Activated CD4-positive, CD25-positive, alpha-beta regulatory T cell treated with anti-CD3 and anti-CD28 coated beads, Interleukin-2, amount 50 U/mL, for 16 hours (primary cell): ENCODE measurements around the gene TRAPPC6A.

Experiments used
- DNase-seq: peaks from one replicate; pipeline ENCODE4 v3.0.0-alpha.2; 2020; ENCODE audit warnings: low read depth, low spot score

The TRAPPC6A gene, protein sequence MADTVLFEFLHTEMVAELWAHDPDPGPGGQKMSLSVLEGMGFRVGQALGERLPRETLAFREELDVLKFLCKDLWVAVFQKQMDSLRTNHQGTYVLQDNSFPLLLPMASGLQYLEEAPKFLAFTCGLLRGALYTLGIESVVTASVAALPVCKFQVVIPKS

DNA sequence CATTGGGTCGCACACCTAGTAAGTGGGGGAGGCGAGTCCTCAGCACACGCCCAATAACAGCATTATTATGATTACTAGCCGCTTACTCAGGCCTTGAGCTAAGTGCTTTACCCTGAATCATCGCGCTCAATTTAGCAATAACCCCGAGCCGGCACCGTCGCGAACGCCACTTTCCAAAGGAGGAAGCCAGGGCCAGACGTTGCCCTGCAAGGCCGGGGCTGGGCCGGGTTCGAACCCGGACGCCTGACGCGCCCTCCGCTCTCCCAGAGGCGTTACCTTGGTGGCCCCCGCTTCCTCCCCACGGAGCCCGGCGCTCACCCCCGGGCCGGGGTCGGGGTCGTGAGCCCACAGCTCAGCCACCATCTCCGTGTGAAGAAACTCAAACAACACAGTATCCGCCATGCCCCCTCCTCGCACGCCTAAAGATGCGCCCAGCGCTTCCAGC, at the start of gene TRAPPC6A:
TSS of gene TRAPPC6A (minus strand) at position 421 of the 445 bp plus-strand sequence. CDS start at position 402, 19 bp downstream.
- DNase-seq = no peak

DNA sequence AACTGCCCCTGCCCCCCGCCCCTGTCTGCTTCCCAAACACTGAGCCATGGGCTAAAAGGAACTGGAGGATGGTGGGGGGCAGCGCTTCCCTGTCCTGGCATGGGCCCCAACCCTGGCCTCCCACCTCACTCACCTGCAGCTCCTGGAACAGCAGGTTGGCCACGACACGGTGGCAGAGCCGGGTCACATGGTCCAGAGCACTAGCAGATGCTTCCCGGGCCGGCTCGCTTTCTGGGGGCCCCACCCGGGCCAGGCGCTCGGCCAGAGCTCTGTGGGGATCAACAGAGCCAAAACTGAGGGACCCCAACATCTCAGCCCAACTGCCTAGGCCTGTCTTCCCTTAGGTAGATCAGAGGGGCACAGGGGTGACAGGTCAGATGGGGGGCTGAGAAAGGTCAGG, 46.6 kb upstream of the TRAPPC6A start:
- DNase-seq = no peak

DNA sequence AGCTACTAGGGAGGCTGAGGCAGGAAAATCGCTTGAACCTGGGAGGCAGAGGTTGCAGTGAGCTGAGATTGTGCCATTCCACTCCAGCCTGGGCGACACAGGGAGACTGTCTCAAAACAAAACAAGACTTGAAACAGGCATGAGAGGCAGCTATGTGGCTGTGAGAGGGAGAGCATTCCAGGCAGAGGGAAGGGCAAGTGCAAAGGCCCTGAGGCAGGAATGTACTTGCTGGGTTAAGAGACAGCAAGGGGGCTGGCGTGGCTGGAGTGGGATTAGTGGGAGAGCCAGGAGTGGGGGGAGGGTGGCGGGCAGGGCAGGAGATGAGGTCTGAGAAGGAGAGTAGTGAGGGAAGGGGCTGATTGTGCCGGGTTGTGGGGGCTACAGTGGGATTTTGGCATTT, 45.8 kb upstream of the TRAPPC6A start:
- no peak for DNase-seq

DNA sequence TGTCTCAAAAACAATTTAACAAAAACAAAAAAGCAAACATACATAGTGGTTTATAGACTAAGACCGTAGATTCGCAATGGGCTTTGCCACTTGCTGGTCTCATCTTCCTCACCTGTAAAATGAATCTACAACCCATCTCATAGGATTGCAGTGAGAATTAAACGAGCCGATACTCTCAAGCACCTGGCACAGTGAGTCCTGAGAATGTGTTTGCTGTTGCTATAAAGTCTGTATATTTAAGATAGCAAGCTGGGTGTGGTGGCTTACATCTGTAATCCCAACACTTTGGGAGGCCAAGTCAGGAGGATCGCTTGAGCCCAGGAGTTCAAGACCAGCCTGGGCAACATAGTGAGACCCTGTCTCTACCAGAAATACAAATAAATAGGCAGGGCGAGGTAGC, 44.7 kb upstream of the TRAPPC6A start:
- DNase-seq = no peak

DNA sequence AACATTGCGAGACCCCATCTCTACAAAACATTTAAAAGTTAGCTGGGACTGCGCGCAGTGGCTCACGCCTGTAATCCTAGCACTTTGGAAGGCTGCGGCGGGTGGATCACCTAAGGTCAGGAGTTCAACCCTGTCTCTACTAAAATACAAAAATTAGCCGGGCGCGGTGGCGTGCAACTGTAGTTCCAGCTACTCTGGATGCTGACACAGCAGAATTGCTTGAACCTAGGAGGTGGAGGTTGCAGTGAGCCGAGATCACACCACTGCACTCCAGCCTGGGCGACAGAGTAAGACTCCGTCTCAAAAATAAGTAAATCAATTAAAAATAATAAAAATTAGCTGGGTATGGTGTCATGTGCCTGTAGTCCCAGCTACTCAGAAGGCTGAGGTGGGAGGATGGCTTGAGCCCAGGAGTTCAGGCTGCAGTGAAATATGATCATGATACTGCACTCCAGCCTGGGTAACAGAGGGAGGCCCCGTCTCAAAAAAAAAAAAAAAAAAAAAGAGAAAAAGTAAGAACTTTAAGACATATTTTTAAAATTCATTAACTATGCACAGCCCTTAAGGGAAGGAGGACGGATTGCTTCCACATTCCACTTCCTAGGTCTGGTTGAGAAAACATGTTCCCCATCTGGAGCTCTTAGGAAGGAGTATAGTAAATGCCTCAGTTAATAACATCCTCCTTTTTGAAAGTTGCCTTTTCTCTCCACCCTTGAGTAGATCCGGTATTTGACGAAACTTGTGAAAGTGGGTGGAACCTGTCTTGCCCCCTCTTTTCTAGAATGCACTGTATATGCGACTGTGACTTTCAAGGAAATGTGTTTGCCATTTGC, 41.1 kb upstream of the TRAPPC6A start:
- DNase-seq = no peak

DNA sequence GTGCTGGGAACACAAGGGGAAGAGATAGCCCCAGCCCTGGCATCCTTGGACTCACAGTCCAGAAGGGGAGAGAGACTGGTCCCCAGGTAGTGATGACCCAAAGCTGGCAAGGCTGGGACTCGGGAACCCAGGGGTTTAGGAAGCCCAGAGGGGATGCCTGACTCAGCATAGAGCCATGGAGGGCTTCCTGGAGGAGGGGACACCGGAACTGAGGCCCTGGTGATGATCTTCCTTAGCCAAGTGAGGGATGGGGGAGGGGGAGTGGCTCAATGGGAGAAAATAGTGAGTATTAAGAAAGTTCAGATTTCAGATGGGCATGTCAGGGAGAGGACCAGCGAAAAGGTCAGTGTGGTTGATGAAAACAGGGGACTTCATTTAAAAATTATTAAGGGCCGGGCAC, 40.4 kb upstream of the TRAPPC6A start:
- no peak for DNase-seq

DNA sequence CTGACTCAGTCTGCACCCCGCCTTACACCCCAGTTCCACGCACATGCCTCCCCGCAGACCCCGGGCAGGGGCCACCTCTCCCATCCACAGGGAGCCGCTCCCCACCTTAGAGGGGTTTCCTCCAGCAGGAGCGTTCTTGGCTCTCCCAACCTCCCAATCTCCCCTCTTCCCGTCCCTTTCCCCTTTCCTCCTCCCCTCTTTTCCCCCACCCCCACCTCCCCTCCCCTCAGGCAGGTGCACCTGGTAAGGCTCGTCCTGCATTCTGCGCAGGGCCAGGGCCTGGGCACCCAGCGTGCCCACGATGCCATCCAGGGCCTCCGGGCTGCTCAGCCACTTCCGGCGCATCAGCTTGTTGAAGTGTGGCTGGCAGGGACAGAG, 39.9 kb upstream of the TRAPPC6A start:
- DNase-seq = no peak

DNA sequence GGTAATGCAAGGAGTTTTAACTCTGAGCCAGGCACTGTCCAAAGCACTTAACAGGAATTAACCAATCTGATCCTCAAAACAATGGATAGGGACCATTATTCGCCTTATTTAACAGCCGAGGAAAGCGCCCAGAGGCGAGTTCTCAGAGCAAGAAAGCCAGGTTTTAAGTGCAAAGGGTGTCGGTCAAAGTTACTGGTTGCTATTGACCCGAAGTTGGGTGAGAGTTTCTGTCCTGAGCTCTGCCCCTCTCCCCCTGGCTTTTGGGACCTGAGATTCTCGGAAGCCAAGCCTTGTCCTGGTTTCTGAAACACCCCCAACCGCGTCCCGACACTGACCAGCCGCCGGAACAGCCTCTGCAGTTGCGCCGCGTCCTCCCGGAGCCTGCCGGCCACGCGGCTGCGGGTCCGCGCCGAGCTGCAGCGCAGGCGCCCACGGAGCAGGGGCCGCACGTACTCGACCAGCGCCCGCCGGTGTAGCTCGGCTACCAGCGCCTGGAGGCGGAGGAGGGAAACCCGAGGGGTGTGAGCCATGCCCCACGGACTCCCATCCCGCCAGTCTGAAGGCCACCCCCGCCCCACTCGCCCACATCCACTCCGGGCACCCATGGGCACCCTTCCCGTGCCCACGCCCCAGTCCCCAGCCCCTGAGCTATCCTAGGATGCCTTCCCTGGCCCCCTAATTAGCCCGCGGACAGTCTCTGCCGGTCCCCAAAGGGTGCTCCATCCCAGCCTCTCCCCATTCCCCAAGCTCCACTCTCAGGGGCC, 39.3 kb upstream of the TRAPPC6A start:
- DNase-seq = no peak

DNA sequence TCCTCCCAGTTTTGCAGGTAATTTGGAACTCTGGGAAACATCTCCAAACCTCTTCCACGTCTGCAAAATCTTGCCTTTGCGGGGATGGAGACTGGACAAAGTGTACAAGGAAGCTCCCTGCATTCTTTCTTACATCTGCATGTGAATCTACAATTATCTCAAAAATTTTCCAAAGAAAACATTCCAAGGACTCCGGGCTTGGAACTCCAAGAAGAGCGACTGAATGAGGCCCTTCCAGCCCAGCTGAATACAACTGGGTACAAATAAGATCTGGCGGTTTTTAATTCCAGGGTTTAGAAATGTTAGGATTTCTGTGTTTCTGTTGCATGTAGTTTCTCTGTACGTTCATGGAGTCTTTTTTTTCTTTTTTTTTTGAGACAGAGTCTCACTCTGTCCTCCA, 38.6 kb upstream of the TRAPPC6A start:
- no peak for DNase-seq

DNA sequence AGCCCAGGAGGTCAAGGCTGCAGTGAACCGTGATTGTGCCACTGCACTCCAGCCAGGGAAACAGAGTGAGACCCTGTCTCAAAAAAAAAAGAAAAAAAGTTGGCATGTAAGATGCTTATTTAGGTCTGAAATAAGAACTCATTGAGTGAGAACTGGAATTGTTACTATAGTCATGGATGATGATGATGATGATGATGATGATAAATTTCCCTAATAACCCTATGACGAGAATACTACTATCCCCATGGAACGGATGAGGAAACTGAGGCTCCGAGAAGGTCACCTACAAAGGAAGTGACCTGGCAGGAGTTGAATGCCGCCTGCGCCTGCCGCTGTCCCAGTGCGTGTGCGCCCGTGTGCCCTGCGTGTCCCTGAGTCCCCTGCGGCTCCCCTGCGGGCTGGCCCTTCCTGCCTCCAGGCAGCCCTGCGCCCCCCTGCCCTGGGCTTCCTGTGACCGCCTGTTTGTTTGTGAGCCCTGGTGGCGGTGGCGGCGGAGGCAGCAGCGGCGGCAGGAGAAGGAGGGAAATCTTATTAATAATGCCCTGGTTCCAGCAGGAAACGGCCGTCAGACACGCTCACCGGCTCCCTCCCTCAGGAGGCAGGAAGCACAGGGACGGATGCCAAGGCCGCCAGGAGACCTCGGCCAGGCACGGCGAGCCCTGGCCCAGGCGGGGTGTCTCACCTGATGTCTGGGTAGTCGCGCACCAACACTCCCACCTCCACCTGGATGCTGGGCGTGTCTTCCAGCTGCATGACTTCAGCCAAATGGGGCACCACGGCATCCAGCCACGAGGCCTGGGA, 37.6 kb upstream of the TRAPPC6A start:
- no peak for DNase-seq

DNA sequence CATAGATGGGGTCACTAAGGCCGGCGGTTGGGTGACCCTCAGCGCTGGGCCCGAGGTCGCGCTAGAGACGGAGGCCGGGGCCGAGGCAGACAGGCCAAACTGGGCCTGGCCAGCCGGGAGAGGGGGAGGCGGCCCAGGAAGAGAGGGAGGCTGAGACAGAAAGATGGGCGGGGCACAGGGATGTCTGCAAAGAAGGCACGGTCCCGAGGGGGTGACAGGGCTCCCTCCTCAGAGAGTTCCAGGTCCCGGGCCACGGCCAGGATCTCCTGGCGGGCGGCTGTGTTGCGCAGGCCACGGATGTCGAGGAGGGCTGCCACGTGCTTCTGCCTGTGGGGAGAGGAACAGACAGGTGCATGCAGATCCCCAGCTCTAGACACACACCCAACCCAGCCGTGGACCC, 35.0 kb upstream of the TRAPPC6A start:
- no peak for DNase-seq

DNA sequence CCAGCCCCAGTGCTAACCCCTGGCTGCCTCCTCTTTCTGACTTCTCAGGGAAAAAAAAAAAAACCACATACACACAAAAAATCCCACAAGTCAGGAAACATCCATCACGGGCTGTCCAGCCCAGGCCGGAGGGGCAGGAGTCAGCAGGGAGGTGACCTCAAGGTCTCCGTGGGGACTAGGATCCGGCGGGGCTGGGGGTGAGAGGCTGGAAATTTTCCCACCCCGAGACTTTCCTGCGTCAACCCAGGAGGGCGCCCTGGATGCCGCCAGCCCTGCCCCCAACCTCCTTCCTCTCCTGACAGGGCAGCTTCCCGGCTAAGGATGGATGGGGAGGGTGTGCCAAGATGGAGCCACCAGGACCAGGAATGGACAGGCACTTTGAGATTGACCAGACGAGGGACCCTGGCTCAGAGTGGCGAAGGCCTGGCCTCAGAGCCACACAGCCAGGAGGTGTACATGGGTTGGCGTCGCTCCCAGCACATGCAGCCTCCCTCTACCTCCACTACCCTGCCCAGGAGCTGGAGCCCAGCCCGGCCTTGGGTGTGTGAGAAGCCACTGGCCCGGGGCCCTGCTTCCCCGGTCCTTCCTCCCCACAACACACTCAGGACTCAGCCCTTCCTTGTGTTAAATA, 33.8 kb upstream of the TRAPPC6A start:
- no peak for DNase-seq

DNA sequence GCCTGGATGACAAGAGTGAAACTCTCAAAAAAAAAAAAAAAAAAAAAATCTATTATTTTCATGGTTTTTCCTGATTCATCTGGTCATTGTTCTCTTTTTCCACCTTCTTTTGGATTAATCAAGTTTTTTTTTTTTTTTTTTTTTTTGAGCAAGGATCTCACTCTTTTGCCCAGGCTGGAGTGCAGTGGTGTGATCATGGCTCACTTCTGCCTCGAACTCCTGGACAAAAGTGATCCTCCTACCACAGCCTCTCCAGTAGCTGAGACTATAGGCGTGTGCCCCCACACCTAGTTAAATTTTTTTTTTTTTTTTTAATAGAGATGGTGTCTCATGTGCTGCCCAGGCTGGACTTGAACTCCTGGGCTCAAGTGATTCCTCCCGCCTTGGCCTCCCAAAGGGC, 28.3 kb upstream of the TRAPPC6A start:
- no peak for DNase-seq

DNA sequence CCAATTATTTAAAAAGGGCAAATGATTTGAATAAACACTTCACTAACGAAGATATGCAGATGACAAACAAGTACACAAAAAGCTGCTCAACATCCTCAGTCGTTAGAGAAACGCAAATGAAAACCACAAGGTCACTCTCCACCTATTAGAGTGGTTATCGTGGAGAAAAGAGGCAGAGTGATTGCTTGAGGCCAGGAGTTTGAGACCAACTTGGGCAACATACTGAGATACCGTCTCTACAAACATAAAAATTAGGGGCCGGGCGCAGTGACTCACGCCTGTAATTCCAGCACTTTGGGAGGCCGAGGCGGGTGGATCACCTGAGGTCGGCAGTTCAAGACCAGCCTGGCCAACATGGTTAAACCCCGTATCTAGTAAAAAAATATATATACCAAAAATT, 27.8 kb upstream of the TRAPPC6A start:
- no peak for DNase-seq

DNA sequence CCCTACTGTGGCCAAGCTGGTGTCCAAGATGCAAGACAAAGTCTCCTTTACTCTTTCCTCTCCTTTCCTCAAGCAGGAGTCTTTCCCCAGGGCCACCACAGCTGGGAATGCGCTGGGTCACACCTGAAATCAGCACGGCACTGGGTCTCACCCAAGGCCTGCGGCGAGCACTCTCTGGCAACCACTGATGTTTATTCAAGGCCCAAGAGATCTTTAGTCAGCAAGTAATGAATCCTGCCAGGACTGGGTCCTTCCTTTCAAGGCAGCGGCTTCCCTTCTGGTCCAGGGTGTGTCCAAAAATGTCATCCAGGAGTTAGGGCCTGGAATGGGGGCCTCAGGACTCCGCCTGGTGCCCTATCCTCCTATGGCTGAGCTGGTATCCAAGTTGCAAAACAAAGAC, 24.6 kb upstream of the TRAPPC6A start:
- DNase-seq = no peak

DNA sequence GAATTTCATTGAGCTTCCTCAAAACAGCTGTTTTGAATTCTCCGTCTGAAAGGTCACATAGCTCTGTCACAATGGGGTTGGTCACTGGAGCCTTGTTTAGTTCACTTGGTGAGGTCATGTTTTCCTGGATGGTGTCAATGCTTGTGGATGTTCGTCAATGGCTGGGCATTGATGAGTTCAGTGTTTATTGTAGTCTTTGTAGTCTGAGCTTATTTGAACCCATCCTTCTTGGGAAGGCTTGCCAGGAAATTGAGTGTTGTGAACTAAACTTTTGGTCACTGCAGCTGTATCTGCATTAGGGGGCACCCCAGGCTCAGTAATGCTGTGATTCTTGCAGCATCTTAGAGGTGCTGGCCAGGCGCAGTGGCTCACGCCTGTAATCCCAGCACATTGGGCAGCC, 22.5 kb upstream of the TRAPPC6A start:
- no peak for DNase-seq

DNA sequence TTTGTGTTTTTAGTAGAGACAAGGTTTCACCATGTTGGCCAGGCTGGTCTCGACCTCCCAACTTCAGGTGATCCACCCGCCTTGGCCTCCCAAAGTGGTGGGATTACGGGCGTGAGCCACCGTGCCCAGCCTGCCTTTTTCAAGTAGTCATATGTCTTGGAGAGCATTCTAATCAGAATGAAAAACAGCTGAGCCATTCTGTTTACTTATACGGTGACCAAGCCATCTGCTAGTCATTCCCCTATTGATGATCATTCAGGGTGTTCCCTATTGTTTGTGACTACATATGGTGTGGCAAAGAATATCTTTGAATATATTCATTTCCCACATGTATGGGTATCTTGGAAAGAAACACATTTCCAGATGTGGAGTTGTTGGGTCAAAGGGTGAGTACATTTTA, 17.7 kb upstream of the TRAPPC6A start:
- DNase-seq = no peak

DNA sequence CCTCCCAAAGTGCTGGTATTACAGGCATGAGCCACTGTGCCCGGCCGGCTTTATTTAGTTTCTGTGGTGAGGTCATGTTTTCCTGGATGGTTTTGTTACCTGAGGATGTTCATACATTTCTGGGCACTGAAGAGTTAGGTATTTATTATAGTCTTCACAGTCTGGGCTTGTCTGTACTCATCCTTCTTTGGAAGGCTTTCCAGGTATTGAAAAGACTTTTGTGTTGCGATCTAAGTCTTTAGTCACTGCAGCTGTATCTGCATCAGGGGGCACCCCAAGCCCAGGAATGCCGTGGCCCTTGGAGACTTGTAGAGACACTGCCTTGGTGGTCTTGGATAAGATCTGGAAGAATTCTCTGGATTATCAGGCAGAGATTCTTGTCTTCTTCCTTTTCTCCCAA, 13.3 kb upstream of the TRAPPC6A start:
- DNase-seq = no peak

DNA sequence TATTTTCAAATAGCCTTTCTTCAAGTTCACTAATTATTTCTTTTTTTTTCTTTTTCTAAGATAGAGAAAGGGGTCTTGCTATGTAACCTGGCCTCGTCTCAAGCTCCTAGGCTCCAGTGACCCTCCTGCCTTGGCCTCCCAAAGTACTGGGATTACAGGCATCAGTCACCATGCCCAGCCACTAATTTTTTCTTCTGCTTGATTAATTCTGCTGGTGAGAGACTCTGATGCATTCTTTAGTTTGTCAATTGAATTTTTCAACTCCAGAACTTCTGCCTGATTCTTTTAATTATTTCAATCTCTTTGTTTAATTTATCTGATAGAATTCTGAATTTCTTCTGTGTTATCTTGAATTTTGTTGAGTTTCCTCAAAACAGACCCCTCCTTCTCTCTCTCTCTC, 11.9 kb upstream of the TRAPPC6A start:
- no peak for DNase-seq

DNA sequence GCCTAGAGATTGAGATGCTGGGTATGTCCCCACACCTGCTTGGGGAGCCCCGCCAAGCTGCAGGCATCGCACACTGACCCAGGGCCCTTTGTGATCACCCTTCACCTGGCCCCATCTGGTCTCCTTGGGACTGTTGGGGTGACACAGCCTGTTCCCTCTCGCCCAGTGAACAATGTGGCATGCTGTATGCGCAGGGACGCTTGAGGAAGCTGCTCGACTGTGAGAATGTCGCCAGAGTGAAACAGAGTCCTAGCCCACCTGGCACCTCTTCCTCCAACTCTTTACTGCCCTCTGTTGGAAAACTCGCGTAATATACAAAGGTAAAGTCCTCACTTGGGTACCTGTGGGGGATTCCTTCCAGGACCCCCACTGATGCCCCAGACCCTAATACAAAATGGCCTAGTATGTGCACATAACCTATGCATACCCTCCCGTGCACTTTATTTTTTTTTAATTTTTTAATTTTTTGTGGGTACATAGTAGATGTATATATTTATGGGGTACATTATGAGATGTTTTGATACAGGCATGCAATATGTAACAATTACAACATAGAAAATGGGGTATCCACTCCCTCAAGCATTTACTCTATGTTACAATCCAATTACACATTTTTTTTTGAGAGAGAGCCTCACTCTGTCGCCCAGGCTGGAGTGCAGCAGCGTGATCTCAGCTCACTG, 9.5 kb upstream of the TRAPPC6A start:
- DNase-seq = no peak
